ENCODE data around the gene CHIT1. TPM values are rescaled to one million over a fixed set of nuclear protein-coding genes. Genes with fewer than 3 reads are reported as not detected.

Gene CHIT1
- total and polyA plus RNA-seq, 9 of the 15 experiments (the other 6 are each of a cell fraction or from before 2014, with no cell fraction given) = not detected

- H2AFZ ChIP-seq (ENCODE audit: low read depth, low read length) = no peak overlapping the region
- peaks cover 18 to 21% of the 10 kb centered on the region in 2 experiments for H3K27me3 ChIP-seq (ENCODE audit: control insufficient read depth in 2 of 2, insufficient read depth in 2 of 2, low read length in 2 of 2)
- CTCF ChIA-PET (ENCODE audit: low intra/inter-chr PET ratio) = no interaction called here
- DNase-seq (ENCODE audit: extremely low read depth in 1 of 4, low spot score in 3 of 4) (no peak), FAIRE-seq (no peak), ATAC-seq (no peak)
- intact Hi-C loops (cut with micrococcal nuclease) = no loop called here
- no peak overlapping the region for H3K9ac ChIP-seq (ENCODE audit: insufficient read depth in 1 of 2, low read depth in 2 of 2, low read length in 2 of 2)
- TF ChIP-seq SPI1 (IDR thresholded peaks at IDR 0.05; ENCODE audit: borderline replicate concordance, low read depth, low read length) (peak; percentile 77), ZNF431 (CRISPR knock-in tag; IDR thresholded peaks at IDR 0.05) (no peak), TAF9B (IDR thresholded peaks at IDR 0.05; ENCODE audit: partially characterized antibody) (no peak), SMARCA5 (IDR thresholded peaks at IDR 0.05) (no peak), THAP7 (CRISPR knock-in tag; IDR thresholded peaks at IDR 0.05) (no peak), TFAM (CRISPR knock-in tag; conservative IDR thresholded peaks at IDR 0.05) (no peak)
- in situ Hi-C loops (cut with MboI) = no loop called here
- H3K9me1 ChIP-seq (ENCODE audit: control insufficient read depth, insufficient read depth, low read length) = no peaks in the 10 kb centered on the region
- no peaks in the 10 kb centered on the region for H3K79me2 ChIP-seq (ENCODE audit: control insufficient read depth, insufficient read depth, low read length)
- H3K36me3 ChIP-seq (ENCODE audit: control insufficient read depth, insufficient read depth, low read length) = no peaks in the 10 kb centered on the region
- H3K27ac ChIP-seq (ENCODE audit: extremely low read depth, low read depth, low read length) = no peak overlapping the region
- no peaks in the 10 kb centered on the region for H3K4me1 ChIP-seq (replicated peaks in 1 of 2; ENCODE audit: control insufficient read depth in 2 of 2, insufficient read depth in 2 of 2, low read length in 2 of 2)
- BruUV-seq (replicated peaks) = no TSS peak
- POLR2A ChIA-PET = interaction anchor here (0.5 kb wide), 1 partner anchor 155 kb away, joined by 3 read pairs; no protein-coding TSS in a partner anchor
- no peaks in the 10 kb centered on the region for H3K9me3 ChIP-seq (replicated peaks; ENCODE audit: control insufficient read depth, insufficient read depth, low read depth, low read length)
- H3K4me3 ChIP-seq = no peak overlapping the region
- H3K4me2 ChIP-seq (ENCODE audit: insufficient read depth, low read length) = no peak overlapping the region
- 0% methylated on average over 7 of the region's 7 CpGs for WGBS (ENCODE audit: insufficient coverage, low coverage, missing lambda C conversion rate)
- H4K20me1 ChIP-seq (replicated peaks; ENCODE audit: control insufficient read depth, insufficient read depth, low read length) = no peaks in the 10 kb centered on the region
Observed at GRCh38 chr1:203189951-203190352, 39.5 kb downstream of the CHIT1 start.

- CTCF ChIA-PET (ENCODE audit: low intra/inter-chr PET ratio) = no interaction called here
- no peak for ATAC-seq
- POLR2A ChIA-PET = no interaction called here
- TF ChIP-seq TAF15 (IDR thresholded peaks at IDR 0.05; ENCODE audit: low read depth, low read length) (no peak), FIP1L1 (IDR thresholded peaks at IDR 0.05; ENCODE audit: low read depth, low read length, poor library complexity, severe bottlenecking) (no peak), FOXJ3 (CRISPR knock-in tag; IDR thresholded peaks at IDR 0.05) (no peak), KDM4B (IDR thresholded peaks at IDR 0.05; ENCODE audit: borderline replicate concordance in 2 of 2, low read depth in 1 of 2) (no peak), MBD2 (IDR thresholded peaks at IDR 0.05; ENCODE audit: borderline replicate concordance, low read depth) (no peak), CREBBP (IDR thresholded peaks at IDR 0.05; ENCODE audit: low read depth, low read length) (no peak), HDAC1 (IDR thresholded peaks at IDR 0.05) (no peak), ZHX1 (conservative IDR thresholded peaks at IDR 0.05; ENCODE audit: low read length) (no peak), ZNF668 (CRISPR knock-in tag; IDR thresholded peaks at IDR 0.05) (no peak)
Observed at GRCh38 chr1:203188686-203189232, 40.7 kb downstream of the CHIT1 start.

More at GRCh38 chr1:203188686-203189232, 40.7 kb downstream of the CHIT1 start:
- Histone ChIP-seq H3K27ac (ENCODE audit: extremely low read depth, low read depth, low read length) (no peak overlapping the region), H3K27me3 (ENCODE audit: control insufficient read depth in 2 of 2, insufficient read depth in 2 of 2, low read length in 2 of 2) (peaks cover 20 to 33% of the 10 kb centered on the region in 2 experiments), H4K20me1 (replicated peaks; ENCODE audit: control insufficient read depth, insufficient read depth, low read length) (no peaks in the 10 kb centered on the region), H3K4me2 (ENCODE audit: insufficient read depth, low read length) (no peak overlapping the region), H3K36me3 (ENCODE audit: control insufficient read depth, insufficient read depth, low read length) (no peaks in the 10 kb centered on the region), H3K9me3 (replicated peaks; ENCODE audit: control insufficient read depth, insufficient read depth, low read depth, low read length) (no peaks in the 10 kb centered on the region), H3K4me1 (replicated peaks in 1 of 2; ENCODE audit: control insufficient read depth in 2 of 2, insufficient read depth in 2 of 2, low read length in 2 of 2) (no peaks in the 10 kb centered on the region), H2AFZ (ENCODE audit: low read depth, low read length) (no peak overlapping the region), H3K79me2 (ENCODE audit: control insufficient read depth, insufficient read depth, low read length) (no peaks in the 10 kb centered on the region), H3K9me1 (ENCODE audit: control insufficient read depth, insufficient read depth, low read length) (no peaks in the 10 kb centered on the region), H3K9ac (ENCODE audit: insufficient read depth in 1 of 2, low read depth in 2 of 2, low read length in 2 of 2) (no peak overlapping the region), H3K4me3 (no peak overlapping the region)
- FAIRE-seq (no peak), DNase-seq (ENCODE audit: extremely low read depth in 1 of 4, low spot score in 3 of 4) (no peak)
- intact Hi-C loops (cut with micrococcal nuclease) (no loop called here), in situ Hi-C loops (cut with MboI) (no loop called here)
- BruUV-seq (replicated peaks) = no TSS peak
- WGBS (ENCODE audit: insufficient coverage, low coverage, missing lambda C conversion rate) = 6% methylated on average over 4 of the region's 4 CpGs
